ENCODE data around the gene SDHB.

- TF ChIP-seq MXI1 (IDR thresholded peaks at IDR 0.05; ENCODE audit: low read depth, low read length) (no peak), REST (IDR thresholded peaks at IDR 0.05; ENCODE audit: low read depth, low read length) (no peak), EP300 (IDR thresholded peaks at IDR 0.05; ENCODE audit: borderline replicate concordance in 1 of 2, low read depth in 1 of 2, low read length in 1 of 2) (no peak), POLR2AphosphoS5 (IDR thresholded peaks at IDR 0.05; ENCODE audit: low read depth, low read length) (no peak), NFIC (IDR thresholded peaks at IDR 0.05; ENCODE audit: borderline replicate concordance) (no peak), EZH2phosphoT487 (IDR thresholded peaks at IDR 0.05; ENCODE audit: borderline replicate concordance, low read depth) (no peak), RFX5 (IDR thresholded peaks at IDR 0.05; ENCODE audit: low read length) (no peak), GABPA (IDR thresholded peaks at IDR 0.05; ENCODE audit: low read depth) (no peak), YY1 (IDR thresholded peaks at IDR 0.05; ENCODE audit: low read depth) (no peak)
- TF ChIP-seq, protein P1, sequence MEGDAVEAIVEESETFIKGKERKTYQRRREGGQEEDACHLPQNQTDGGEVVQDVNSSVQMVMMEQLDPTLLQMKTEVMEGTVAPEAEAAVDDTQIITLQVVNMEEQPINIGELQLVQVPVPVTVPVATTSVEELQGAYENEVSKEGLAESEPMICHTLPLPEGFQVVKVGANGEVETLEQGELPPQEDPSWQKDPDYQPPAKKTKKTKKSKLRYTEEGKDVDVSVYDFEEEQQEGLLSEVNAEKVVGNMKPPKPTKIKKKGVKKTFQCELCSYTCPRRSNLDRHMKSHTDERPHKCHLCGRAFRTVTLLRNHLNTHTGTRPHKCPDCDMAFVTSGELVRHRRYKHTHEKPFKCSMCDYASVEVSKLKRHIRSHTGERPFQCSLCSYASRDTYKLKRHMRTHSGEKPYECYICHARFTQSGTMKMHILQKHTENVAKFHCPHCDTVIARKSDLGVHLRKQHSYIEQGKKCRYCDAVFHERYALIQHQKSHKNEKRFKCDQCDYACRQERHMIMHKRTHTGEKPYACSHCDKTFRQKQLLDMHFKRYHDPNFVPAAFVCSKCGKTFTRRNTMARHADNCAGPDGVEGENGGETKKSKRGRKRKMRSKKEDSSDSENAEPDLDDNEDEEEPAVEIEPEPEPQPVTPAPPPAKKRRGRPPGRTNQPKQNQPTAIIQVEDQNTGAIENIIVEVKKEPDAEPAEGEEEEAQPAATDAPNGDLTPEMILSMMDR (IDR thresholded peaks at IDR 0.05): no peak
- TF ChIP-seq, protein P2, sequence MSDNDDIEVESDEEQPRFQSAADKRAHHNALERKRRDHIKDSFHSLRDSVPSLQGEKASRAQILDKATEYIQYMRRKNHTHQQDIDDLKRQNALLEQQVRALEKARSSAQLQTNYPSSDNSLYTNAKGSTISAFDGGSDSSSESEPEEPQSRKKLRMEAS (IDR thresholded peaks at IDR 0.05; ENCODE audit: low read depth): no peak
- TF ChIP-seq, protein P3, sequence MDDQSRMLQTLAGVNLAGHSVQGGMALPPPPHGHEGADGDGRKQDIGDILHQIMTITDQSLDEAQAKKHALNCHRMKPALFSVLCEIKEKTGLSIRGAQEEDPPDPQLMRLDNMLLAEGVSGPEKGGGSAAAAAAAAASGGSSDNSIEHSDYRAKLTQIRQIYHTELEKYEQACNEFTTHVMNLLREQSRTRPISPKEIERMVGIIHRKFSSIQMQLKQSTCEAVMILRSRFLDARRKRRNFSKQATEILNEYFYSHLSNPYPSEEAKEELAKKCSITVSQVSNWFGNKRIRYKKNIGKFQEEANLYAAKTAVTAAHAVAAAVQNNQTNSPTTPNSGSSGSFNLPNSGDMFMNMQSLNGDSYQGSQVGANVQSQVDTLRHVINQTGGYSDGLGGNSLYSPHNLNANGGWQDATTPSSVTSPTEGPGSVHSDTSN (IDR thresholded peaks at IDR 0.05): no peak
- TF ChIP-seq, protein P4, sequence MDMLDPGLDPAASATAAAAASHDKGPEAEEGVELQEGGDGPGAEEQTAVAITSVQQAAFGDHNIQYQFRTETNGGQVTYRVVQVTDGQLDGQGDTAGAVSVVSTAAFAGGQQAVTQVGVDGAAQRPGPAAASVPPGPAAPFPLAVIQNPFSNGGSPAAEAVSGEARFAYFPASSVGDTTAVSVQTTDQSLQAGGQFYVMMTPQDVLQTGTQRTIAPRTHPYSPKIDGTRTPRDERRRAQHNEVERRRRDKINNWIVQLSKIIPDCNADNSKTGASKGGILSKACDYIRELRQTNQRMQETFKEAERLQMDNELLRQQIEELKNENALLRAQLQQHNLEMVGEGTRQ (IDR thresholded peaks at IDR 0.05; ENCODE audit: borderline replicate concordance, low read depth, low read length): no peak
- TF ChIP-seq, protein P5, sequence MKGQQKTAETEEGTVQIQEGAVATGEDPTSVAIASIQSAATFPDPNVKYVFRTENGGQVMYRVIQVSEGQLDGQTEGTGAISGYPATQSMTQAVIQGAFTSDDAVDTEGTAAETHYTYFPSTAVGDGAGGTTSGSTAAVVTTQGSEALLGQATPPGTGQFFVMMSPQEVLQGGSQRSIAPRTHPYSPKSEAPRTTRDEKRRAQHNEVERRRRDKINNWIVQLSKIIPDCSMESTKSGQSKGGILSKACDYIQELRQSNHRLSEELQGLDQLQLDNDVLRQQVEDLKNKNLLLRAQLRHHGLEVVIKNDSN (IDR thresholded peaks at IDR 0.05; ENCODE audit: borderline replicate concordance, low read depth): no peak
These were observed 43.3 kb upstream of the SDHB start for GRCh38 chr1:17097147-17097546.
